Lower leg skin (tissue), 3 donors: ENCODE measurements around the gene DDN.

Experiments
- CTCF ChIP-seq, 3 donors: fragments of 450-650 bp; IDR thresholded peaks; one replicate each; pipeline ENCODE4 v1.5.1; 2016; ENCODE audit warnings: antibody characterized with exemption in 3 of 3, mild to moderate bottlenecking in 3 of 3, moderate library complexity in 2 of 3
- POLR2A ChIP-seq, 2 donors: fragments of 450-650 bp; IDR thresholded peaks; one replicate each; pipeline ENCODE4 v1.6.1; 2016 to 2017; ENCODE audit warnings: antibody characterized with exemption in 2 of 2, mild to moderate bottlenecking in 1 of 2, moderate library complexity in 1 of 2

DNA sequence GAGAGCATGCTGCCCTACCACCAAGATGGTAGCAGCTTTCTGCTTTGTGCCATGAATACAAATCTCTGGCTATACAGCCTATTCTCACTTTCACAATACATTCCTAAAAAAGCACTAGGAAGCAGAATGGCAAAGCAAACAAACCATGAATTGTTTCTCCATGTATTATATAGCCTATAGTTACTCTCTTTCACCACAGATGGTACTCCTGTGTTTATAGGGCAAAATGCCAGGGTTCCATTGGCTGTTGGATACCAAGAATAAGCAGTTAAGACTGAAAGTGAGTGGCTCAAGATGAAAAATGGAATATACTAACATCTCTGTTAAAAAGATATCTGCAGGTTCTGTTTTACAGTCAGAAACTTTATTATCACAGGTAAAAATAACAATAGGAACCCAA, 53.0 kb downstream of the DDN start:
- TF ChIP-seq CTCF (IDR thresholded peaks at IDR 0.05) = no peak
- no peak for TF ChIP-seq POLR2A (IDR thresholded peaks at IDR 0.05)
